HepG2 (cell line): Measurements from ENCODE around the gene CFAP61. TPM values are rescaled to one million over a fixed set of nuclear protein-coding genes. Genes with fewer than 3 reads are reported as not detected.

Experiments
- FOXK1 ChIP-seq: sonication (generic); formaldehyde crosslinking; IDR thresholded peaks from 2 replicates; pipeline ENCODE4 v1.4.0; 2020; ENCODE audit warnings: low read depth, missing genetic modification reagents, borderline replicate concordance
- HNF4G ChIP-seq, 2 experiments: sonication (generic) in 1 of 2; formaldehyde crosslinking in 1 of 2; IDR thresholded peaks; 2 replicates each; pipeline versions ENCODE4 v1.4.0 to v1.6.1; 2011 to 2020; ENCODE audit warnings: borderline replicate concordance in 2 of 2, low read depth in 2 of 2, mild to moderate bottlenecking in 2 of 2, low read length in 1 of 2, missing genetic modification reagents in 1 of 2, moderate library complexity in 1 of 2
- ISL2 ChIP-seq: sonication (generic); formaldehyde crosslinking; IDR thresholded peaks from 2 replicates; pipeline ENCODE4 v1.5.0; 2020; ENCODE audit warnings: missing genetic modification reagents
- JDP2 ChIP-seq: sonication (generic); formaldehyde crosslinking; IDR thresholded peaks from 2 replicates; pipeline ENCODE4 v1.8.1; 2022; ENCODE audit warnings: missing genetic modification reagents, borderline replicate concordance
- MXI1 ChIP-seq: IDR thresholded peaks from 3 replicates; pipeline ENCODE4 v1.6.1; 2012; ENCODE audit warnings: low read depth, low read length, inconsistent platforms, borderline replicate concordance
- REL ChIP-seq: sonication (generic); formaldehyde crosslinking; conservative IDR thresholded peaks from 2 replicates; pipeline ENCODE4 v1.8.0; 2022; ENCODE audit warnings: mild to moderate bottlenecking, missing genetic modification reagents, moderate library complexity
- RXRA ChIP-seq: sonication (generic); formaldehyde crosslinking; IDR thresholded peaks from 2 replicates; pipeline ENCODE4 v1.5.1; 2020; ENCODE audit warnings: missing genetic modification reagents
- SALL1 ChIP-seq: sonication (generic); formaldehyde crosslinking; IDR thresholded peaks from 2 replicates; pipeline ENCODE4 v1.8.0; 2022; ENCODE audit warnings: mild to moderate bottlenecking, missing genetic modification reagents
- ZBTB7B ChIP-seq: sonication (generic); formaldehyde crosslinking; IDR thresholded peaks from 2 replicates; pipeline ENCODE4 v1.4.0; 2020; ENCODE audit warnings: missing genetic modification reagents
- ZFP1 ChIP-seq: IDR thresholded peaks from 2 replicates; pipeline ENCODE4 v1.6.1; 2016
- ZNF550 ChIP-seq: sonication (generic); formaldehyde crosslinking; IDR thresholded peaks from 2 replicates; pipeline ENCODE4 v1.4.0; 2020; ENCODE audit warnings: mild to moderate bottlenecking, missing genetic modification reagents, borderline replicate concordance
- ZNF619 ChIP-seq: sonication (generic); formaldehyde crosslinking; IDR thresholded peaks from 2 replicates; pipeline ENCODE4 v1.4.0; 2020; ENCODE audit warnings: mild to moderate bottlenecking, missing genetic modification reagents
- polyA plus RNA-seq, 8 experiments: library from polyadenylated mRNA; depleted of rRNA in 3 of 8; stranded (reverse) in 7 of 8; unstranded in 1 of 8; fragments of >200 nt; fragmentation: Illumina TruSeq in 4 of 8; extraction: Trizol in 4 of 8; gene quantifications; 2 replicates each; pipeline versions ENCODE4 v1.2.1 to v1.2.3, GENCODE V29; 2011 to 2016; ENCODE audit warnings: low read depth in 4 of 8, missing spikeins in 1 of 8, mixed read lengths in 1 of 8; ENCODE audit not compliant: insufficient read depth in 1 of 8
- total RNA-seq, 5 experiments: library from RNA; depleted of rRNA; stranded (reverse); fragments of >200 nt; fragmentation: Illumina TruSeq; extraction: Trizol; gene quantifications; 2 replicates each; pipeline ENCODE4 v1.2.3, GENCODE V29; 2016; ENCODE audit warnings: low read depth in 1 of 5
- TF ChIP-seq, protein P1 (sequence below): sonication (generic); formaldehyde crosslinking; conservative IDR thresholded peaks from 2 replicates; pipeline ENCODE4 v1.4.0; 2020; ENCODE audit warnings: mild to moderate bottlenecking, missing genetic modification reagents, moderate library complexity
- TF ChIP-seq, protein P2 (sequence below): sonication (generic); formaldehyde crosslinking; IDR thresholded peaks from 2 replicates; pipeline ENCODE4 v1.4.0; 2020; ENCODE audit warnings: missing genetic modification reagents, borderline replicate concordance
- TF ChIP-seq, protein P3 (sequence below): sonication (generic); formaldehyde crosslinking; IDR thresholded peaks from 2 replicates; pipeline ENCODE4 v1.4.0; 2020; ENCODE audit warnings: missing genetic modification reagents
- TF ChIP-seq, protein P4 (sequence below): sonication (generic); formaldehyde crosslinking; conservative IDR thresholded peaks from 2 replicates; pipeline ENCODE4 v1.8.0; 2022; ENCODE audit warnings: mild to moderate bottlenecking, moderate library complexity, missing genetic modification reagents
- TF ChIP-seq, protein P5 (sequence below): sonication (generic); formaldehyde crosslinking; IDR thresholded peaks from 2 replicates; pipeline ENCODE4 v1.8.0; 2022; ENCODE audit warnings: mild to moderate bottlenecking, missing genetic modification reagents, moderate library complexity

The CFAP61 gene
- total and polyA plus RNA-seq, 2 of the 13 experiments (the other 11 are each of a cell fraction or from before 2014, with no cell fraction given) = 0.27 TPM; not detected in 1

DNA sequence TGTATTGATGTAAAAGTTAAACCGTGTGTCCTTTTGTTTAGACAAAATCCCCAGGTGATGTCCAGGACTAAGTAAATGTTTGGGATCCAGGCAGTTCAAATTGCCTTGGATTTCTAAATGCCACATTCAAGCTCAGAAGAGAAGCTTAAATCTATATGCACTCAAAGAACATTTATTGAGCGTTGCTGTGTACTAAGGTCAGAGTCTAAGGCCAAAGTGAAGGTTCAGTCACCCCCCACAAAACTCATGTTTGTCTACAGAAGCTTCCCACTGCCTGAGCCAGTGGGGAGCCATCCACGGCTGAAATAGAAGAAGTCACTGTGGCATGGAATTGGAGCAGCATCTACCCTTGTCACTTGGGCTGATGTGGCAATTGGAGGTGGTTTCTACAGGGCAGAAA, 244.8 kb downstream of the CFAP61 start (continued):
- TF ChIP-seq, protein P1, sequence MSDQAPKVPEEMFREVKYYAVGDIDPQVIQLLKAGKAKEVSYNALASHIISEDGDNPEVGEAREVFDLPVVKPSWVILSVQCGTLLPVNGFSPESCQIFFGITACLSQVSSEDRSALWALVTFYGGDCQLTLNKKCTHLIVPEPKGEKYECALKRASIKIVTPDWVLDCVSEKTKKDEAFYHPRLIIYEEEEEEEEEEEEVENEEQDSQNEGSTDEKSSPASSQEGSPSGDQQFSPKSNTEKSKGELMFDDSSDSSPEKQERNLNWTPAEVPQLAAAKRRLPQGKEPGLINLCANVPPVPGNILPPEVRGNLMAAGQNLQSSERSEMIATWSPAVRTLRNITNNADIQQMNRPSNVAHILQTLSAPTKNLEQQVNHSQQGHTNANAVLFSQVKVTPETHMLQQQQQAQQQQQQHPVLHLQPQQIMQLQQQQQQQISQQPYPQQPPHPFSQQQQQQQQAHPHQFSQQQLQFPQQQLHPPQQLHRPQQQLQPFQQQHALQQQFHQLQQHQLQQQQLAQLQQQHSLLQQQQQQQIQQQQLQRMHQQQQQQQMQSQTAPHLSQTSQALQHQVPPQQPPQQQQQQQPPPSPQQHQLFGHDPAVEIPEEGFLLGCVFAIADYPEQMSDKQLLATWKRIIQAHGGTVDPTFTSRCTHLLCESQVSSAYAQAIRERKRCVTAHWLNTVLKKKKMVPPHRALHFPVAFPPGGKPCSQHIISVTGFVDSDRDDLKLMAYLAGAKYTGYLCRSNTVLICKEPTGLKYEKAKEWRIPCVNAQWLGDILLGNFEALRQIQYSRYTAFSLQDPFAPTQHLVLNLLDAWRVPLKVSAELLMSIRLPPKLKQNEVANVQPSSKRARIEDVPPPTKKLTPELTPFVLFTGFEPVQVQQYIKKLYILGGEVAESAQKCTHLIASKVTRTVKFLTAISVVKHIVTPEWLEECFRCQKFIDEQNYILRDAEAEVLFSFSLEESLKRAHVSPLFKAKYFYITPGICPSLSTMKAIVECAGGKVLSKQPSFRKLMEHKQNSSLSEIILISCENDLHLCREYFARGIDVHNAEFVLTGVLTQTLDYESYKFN (CRISPR knock-in tag) = peak; percentile 80
- TF ChIP-seq ZNF619 (CRISPR knock-in tag) = no peak
- TF ChIP-seq, protein P2, sequence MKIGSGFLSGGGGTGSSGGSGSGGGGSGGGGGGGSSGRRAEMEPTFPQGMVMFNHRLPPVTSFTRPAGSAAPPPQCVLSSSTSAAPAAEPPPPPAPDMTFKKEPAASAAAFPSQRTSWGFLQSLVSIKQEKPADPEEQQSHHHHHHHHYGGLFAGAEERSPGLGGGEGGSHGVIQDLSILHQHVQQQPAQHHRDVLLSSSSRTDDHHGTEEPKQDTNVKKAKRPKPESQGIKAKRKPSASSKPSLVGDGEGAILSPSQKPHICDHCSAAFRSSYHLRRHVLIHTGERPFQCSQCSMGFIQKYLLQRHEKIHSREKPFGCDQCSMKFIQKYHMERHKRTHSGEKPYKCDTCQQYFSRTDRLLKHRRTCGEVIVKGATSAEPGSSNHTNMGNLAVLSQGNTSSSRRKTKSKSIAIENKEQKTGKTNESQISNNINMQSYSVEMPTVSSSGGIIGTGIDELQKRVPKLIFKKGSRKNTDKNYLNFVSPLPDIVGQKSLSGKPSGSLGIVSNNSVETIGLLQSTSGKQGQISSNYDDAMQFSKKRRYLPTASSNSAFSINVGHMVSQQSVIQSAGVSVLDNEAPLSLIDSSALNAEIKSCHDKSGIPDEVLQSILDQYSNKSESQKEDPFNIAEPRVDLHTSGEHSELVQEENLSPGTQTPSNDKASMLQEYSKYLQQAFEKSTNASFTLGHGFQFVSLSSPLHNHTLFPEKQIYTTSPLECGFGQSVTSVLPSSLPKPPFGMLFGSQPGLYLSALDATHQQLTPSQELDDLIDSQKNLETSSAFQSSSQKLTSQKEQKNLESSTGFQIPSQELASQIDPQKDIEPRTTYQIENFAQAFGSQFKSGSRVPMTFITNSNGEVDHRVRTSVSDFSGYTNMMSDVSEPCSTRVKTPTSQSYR (CRISPR knock-in tag) = no peak
- no peak for TF ChIP-seq ZBTB7B
- TF ChIP-seq, protein P3, sequence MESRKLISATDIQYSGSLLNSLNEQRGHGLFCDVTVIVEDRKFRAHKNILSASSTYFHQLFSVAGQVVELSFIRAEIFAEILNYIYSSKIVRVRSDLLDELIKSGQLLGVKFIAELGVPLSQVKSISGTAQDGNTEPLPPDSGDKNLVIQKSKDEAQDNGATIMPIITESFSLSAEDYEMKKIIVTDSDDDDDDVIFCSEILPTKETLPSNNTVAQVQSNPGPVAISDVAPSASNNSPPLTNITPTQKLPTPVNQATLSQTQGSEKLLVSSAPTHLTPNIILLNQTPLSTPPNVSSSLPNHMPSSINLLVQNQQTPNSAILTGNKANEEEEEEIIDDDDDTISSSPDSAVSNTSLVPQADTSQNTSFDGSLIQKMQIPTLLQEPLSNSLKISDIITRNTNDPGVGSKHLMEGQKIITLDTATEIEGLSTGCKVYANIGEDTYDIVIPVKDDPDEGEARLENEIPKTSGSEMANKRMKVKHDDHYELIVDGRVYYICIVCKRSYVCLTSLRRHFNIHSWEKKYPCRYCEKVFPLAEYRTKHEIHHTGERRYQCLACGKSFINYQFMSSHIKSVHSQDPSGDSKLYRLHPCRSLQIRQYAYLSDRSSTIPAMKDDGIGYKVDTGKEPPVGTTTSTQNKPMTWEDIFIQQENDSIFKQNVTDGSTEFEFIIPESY (CRISPR knock-in tag) = no peak
- TF ChIP-seq ZFP1 (CRISPR knock-in tag) = no peak
- TF ChIP-seq ISL2 (CRISPR knock-in tag) = no peak
- TF ChIP-seq REL = no peak
- no peak for TF ChIP-seq RXRA (CRISPR knock-in tag)
- TF ChIP-seq, protein P4, sequence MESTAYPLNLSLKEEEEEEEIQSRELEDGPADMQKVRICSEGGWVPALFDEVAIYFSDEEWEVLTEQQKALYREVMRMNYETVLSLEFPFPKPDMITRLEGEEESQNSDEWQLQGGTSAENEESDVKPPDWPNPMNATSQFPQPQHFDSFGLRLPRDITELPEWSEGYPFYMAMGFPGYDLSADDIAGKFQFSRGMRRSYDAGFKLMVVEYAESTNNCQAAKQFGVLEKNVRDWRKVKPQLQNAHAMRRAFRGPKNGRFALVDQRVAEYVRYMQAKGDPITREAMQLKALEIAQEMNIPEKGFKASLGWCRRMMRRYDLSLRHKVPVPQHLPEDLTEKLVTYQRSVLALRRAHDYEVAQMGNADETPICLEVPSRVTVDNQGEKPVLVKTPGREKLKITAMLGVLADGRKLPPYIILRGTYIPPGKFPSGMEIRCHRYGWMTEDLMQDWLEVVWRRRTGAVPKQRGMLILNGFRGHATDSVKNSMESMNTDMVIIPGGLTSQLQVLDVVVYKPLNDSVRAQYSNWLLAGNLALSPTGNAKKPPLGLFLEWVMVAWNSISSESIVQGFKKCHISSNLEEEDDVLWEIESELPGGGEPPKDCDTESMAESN = no peak
- no peak for TF ChIP-seq MXI1
- TF ChIP-seq FOXK1 (CRISPR knock-in tag) = no peak
- peak; percentile 53; the same call in 1 of the 2 replicates for TF ChIP-seq HNF4G (IDR thresholded peaks at IDR 0.05; ENCODE audit: borderline replicate concordance, low read depth, low read length)
- TF ChIP-seq HNF4G (CRISPR knock-in tag; IDR thresholded peaks at IDR 0.05; ENCODE audit: borderline replicate concordance, low read depth) = 0 out of 2 replicates have a peak, but pooled peaks have one; percentile 70
- TF ChIP-seq JDP2 (CRISPR knock-in tag) = no peak
- TF ChIP-seq, protein P5, sequence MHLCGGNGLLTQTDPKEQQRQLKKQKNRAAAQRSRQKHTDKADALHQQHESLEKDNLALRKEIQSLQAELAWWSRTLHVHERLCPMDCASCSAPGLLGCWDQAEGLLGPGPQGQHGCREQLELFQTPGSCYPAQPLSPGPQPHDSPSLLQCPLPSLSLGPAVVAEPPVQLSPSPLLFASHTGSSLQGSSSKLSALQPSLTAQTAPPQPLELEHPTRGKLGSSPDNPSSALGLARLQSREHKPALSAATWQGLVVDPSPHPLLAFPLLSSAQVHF (CRISPR knock-in tag) = no peak
- TF ChIP-seq SALL1 (CRISPR knock-in tag) = peak; percentile 36; the same call in 1 of the 2 replicates
- no peak for TF ChIP-seq ZNF550 (CRISPR knock-in tag)
